H1 (cell line): Measurements from ENCODE around the gene SYT13. TPM values are rescaled to one million over a fixed set of nuclear protein-coding genes. Genes with fewer than 3 reads are reported as not detected.

Experiments
- CTCF ChIA-PET: fragments of 300-600 bp; sonication (Branson Sonifier 250); formaldehyde crosslinking; loops from one replicate; lab custom pipeline; 2021; ENCODE audit not compliant: partially characterized antibody; lab: Charles Lee
- POLR2A ChIA-PET: fragments of 300-600 bp; sonication (Branson Sonifier 250); formaldehyde crosslinking; loops from one replicate; lab custom pipeline; 2021; ENCODE audit warnings: inconsistent platforms; ENCODE audit not compliant: partially characterized antibody; lab: Charles Lee
- DNase-seq, 2 experiments: peaks; one replicate each; pipeline versions ENCODE4 v3.0.0 to v3.0.0-alpha.2; 2010 to 2022; ENCODE audit warnings: low spot score in 2 of 2, low read depth in 1 of 2, mixed read lengths in 1 of 2
- FAIRE-seq: peaks from 2 replicates; lab custom pipeline; 2011; peaks lifted over from hg19 to GRCh38; lab: Jason Lieb, UNC
- H2AFZ ChIP-seq: 2 replicates; pipeline ENCODE4 v1.8.1; 2012; ENCODE audit warnings: low read length, inconsistent platforms
- H2AK5ac ChIP-seq: 2 replicates; pipeline ENCODE4 v1.6.1; 2013; ENCODE audit warnings: low read depth, low read length
- H2BK120ac ChIP-seq: replicated peaks from 2 replicates; pipeline ENCODE3; 2013; ENCODE audit warnings: low read depth, low read length, inconsistent platforms
- H2BK12ac ChIP-seq: 2 replicates; pipeline ENCODE4 v1.6.1; 2013; ENCODE audit warnings: low read depth, low read length
- H2BK15ac ChIP-seq: 2 replicates; pipeline ENCODE4 v1.6.1; 2013; ENCODE audit warnings: low read length
- H2BK20ac ChIP-seq: 2 replicates; pipeline ENCODE4 v1.6.1; 2013; ENCODE audit warnings: low read length
- H2BK5ac ChIP-seq: 2 replicates; pipeline ENCODE4 v1.6.1; 2013; ENCODE audit warnings: low read depth, low read length
- H3K14ac ChIP-seq: 2 replicates; pipeline ENCODE4 v1.6.1; 2013; ENCODE audit warnings: inconsistent platforms; ENCODE audit not compliant: insufficient read length
- H3K18ac ChIP-seq: 2 replicates; pipeline ENCODE4 v1.6.1; 2013; ENCODE audit warnings: low read length; ENCODE audit errors: extremely low read depth
- H3K23ac ChIP-seq: 2 replicates; pipeline ENCODE4 v1.6.1; 2013; ENCODE audit warnings: inconsistent platforms; ENCODE audit not compliant: insufficient read length
- H3K23me2 ChIP-seq: 2 replicates; pipeline ENCODE4 v1.6.1; 2013; ENCODE audit warnings: low read depth, low read length
- H3K27ac ChIP-seq: 2 replicates; pipeline ENCODE4 v1.6.1; 2011; ENCODE audit warnings: low read depth, low read length, inconsistent platforms
- H3K27me3 ChIP-seq, 4 experiments: replicated peaks in 1 of 4; 1 replicate in 1 of 4; 2 replicates in 3 of 4; pipeline versions ENCODE4 v1.6.1 to v1.8.1; 2011 to 2013; ENCODE audit warnings: low read length in 3 of 4, mild to moderate bottlenecking in 3 of 4, inconsistent platforms in 2 of 4, mixed read lengths in 2 of 4, moderate library complexity in 1 of 4; ENCODE audit not compliant: control insufficient read depth in 3 of 4, insufficient read depth in 3 of 4; ENCODE audit errors: extremely low read depth in 1 of 4
- H3K36me3 ChIP-seq, 4 experiments: 2 replicates each; pipeline versions ENCODE4 v1.6.1 to v1.8.1; 2011 to 2013; ENCODE audit warnings: mild to moderate bottlenecking in 4 of 4, low read length in 3 of 4, moderate library complexity in 2 of 4, control low read depth in 1 of 4, inconsistent platforms in 1 of 4; ENCODE audit not compliant: insufficient read depth in 4 of 4, control insufficient read depth in 2 of 4
- H3K4ac ChIP-seq: replicated peaks from 2 replicates; pipeline ENCODE3; 2013; ENCODE audit warnings: low read length, low read depth, mixed read lengths, inconsistent platforms; ENCODE audit not compliant: insufficient read length
- H3K4me1 ChIP-seq, 4 experiments: replicated peaks in 1 of 4; 1 replicate in 1 of 4; 2 replicates in 3 of 4; pipeline versions ENCODE4 v1.6.1 to v1.8.1; 2011 to 2013; ENCODE audit warnings: low read length in 3 of 4, inconsistent platforms in 2 of 4, mixed read lengths in 1 of 4; ENCODE audit not compliant: insufficient read depth in 4 of 4, control insufficient read depth in 3 of 4
- H3K4me2 ChIP-seq, 2 experiments: 2 replicates each; pipeline versions ENCODE4 v1.6.1 to v1.8.1; 2011 to 2013; ENCODE audit warnings: low read depth in 2 of 2, low read length in 2 of 2, control low read depth in 1 of 2, inconsistent platforms in 1 of 2, mild to moderate bottlenecking in 1 of 2; ENCODE audit not compliant: insufficient read depth in 1 of 2
- H3K4me3 ChIP-seq, 4 experiments: fragments of 200-600, 300-600 bp in 1 of 4; sonication (generic), shearing (Covaris generic), sonication (Bioruptor Twin) in 1 of 4; 2 replicates each; pipeline versions ENCODE4 v1.5.1 to v1.8.1; 2011 to 2016; ENCODE audit warnings: low read length in 4 of 4, low read depth in 3 of 4, control low read depth in 2 of 4, inconsistent platforms in 2 of 4, mild to moderate bottlenecking in 2 of 4, mixed read lengths in 1 of 4, moderate library complexity in 1 of 4; ENCODE audit not compliant: insufficient read depth in 2 of 4; ENCODE audit errors: extremely low read depth in 1 of 4
- H3K56ac ChIP-seq: replicated peaks from 2 replicates; pipeline ENCODE3; 2013; ENCODE audit warnings: low read depth, mild to moderate bottlenecking, mixed read lengths, low read length, inconsistent platforms; ENCODE audit not compliant: insufficient read length
- H3K79me1 ChIP-seq: 2 replicates; pipeline ENCODE4 v1.6.1; 2013; ENCODE audit warnings: low read depth, low read length, control low read depth
- H3K79me2 ChIP-seq, 2 experiments: 2 replicates each; pipeline versions ENCODE4 v1.6.1 to v1.8.1; 2012 to 2013; ENCODE audit warnings: low read length in 2 of 2, mild to moderate bottlenecking in 2 of 2, inconsistent platforms in 1 of 2; ENCODE audit not compliant: insufficient read depth in 2 of 2, control insufficient read depth in 1 of 2
- H3K9ac ChIP-seq, 4 experiments: replicated peaks in 1 of 4; 1 replicate in 1 of 4; 2 replicates in 3 of 4; pipeline versions ENCODE4 v1.6.1 to v1.8.1; 2011 to 2013; ENCODE audit warnings: low read depth in 3 of 4, low read length in 3 of 4, control low read depth in 2 of 4, mild to moderate bottlenecking in 2 of 4, moderate library complexity in 2 of 4, inconsistent platforms in 1 of 4; ENCODE audit errors: extremely low read depth in 1 of 4
- H3K9me3 ChIP-seq, 2 experiments: 2 replicates each; pipeline versions ENCODE4 v1.6.1 to v1.8.1; 2012 to 2013; ENCODE audit warnings: mild to moderate bottlenecking in 2 of 2, moderate library complexity in 2 of 2, control low read depth in 1 of 2, inconsistent platforms in 1 of 2, low read depth in 1 of 2, low read length in 1 of 2, mixed read lengths in 1 of 2; ENCODE audit not compliant: insufficient read depth in 2 of 2
- H4K20me1 ChIP-seq, 2 experiments: replicated peaks in 1 of 2; 2 replicates each; pipeline versions ENCODE3 to v1.8.1; 2011 to 2013; ENCODE audit warnings: inconsistent platforms in 2 of 2, low read length in 2 of 2, mild to moderate bottlenecking in 1 of 2; ENCODE audit not compliant: insufficient read depth in 2 of 2, control insufficient read depth in 1 of 2
- H4K5ac ChIP-seq: 2 replicates; pipeline ENCODE4 v1.6.1; 2013; ENCODE audit warnings: low read length, low read depth, mixed read lengths, inconsistent platforms; ENCODE audit not compliant: insufficient read length
- H4K8ac ChIP-seq: 2 replicates; pipeline ENCODE4 v1.8.0; 2013; ENCODE audit warnings: mild to moderate bottlenecking, moderate library complexity, low read length, inconsistent platforms; ENCODE audit not compliant: insufficient read depth; ENCODE audit errors: extremely low read depth
- H4K91ac ChIP-seq: replicated peaks from 2 replicates; pipeline ENCODE3; 2013; ENCODE audit warnings: low read length, mixed read lengths, inconsistent platforms; ENCODE audit not compliant: insufficient read length
- CBX8 ChIP-seq: fragments of 300-800, 300-1000 bp; sonication (generic); IDR thresholded peaks from 2 replicates; pipeline ENCODE4 v1.7.1; 2016; ENCODE audit warnings: low read depth, low read length, borderline replicate concordance
- EGR1 ChIP-seq: IDR thresholded peaks from 2 replicates; pipeline ENCODE4 v1.6.1; 2011; ENCODE audit warnings: low read depth, low read length, borderline replicate concordance
- GTF2F1 ChIP-seq: IDR thresholded peaks from 2 replicates; pipeline ENCODE4 v1.6.1; 2012; ENCODE audit warnings: low read depth, low read length, improper control_type of control experiment, borderline replicate concordance
- KDM4A ChIP-seq: IDR thresholded peaks from one replicate; pipeline ENCODE4 v1.7.1; 2012; ENCODE audit warnings: low read depth, mild to moderate bottlenecking, moderate library complexity, low read length, inconsistent platforms; ENCODE audit not compliant: severe bottlenecking
- MAFK ChIP-seq: IDR thresholded peaks from 2 replicates; pipeline ENCODE4 v1.6.1; 2012; ENCODE audit warnings: low read depth, mild to moderate bottlenecking, improper control_type of control experiment, low read length
- TAF7 ChIP-seq: optimal IDR thresholded peaks from 2 replicates; pipeline ENCODE3; 2011; ENCODE audit warnings: low read depth, mild to moderate bottlenecking, inconsistent platforms, low read length, moderate library complexity, borderline replicate concordance
- WGBS, 2 experiments: shearing (Covaris generic) in 1 of 2; methylation state at CpG; one replicate each; pipeline versions ENCODE4 v1.1.6 to v1.1.7; 2013 to 2015; ENCODE audit warnings: low lambda C conversion rate in 2 of 2, mixed read lengths in 2 of 2, inconsistent platforms in 1 of 2, low coverage in 1 of 2, missing lambda C conversion rate in 1 of 2; ENCODE audit not compliant: insufficient replicate concordance in 2 of 2, insufficient coverage in 1 of 2, insufficient read length in 1 of 2; ENCODE audit errors: extremely low coverage in 1 of 2, missing lambda C conversion rate in 1 of 2; 5-methylcytosine and 5-hydroxymethylcytosine counted together
- polyA plus RNA-seq, 7 experiments: library from polyadenylated mRNA; depleted of rRNA in 3 of 7; stranded (reverse) in 5 of 7; unstranded in 2 of 7; fragments of >200 nt in 5 of 7; fragments of 200-250 nt in 2 of 7; gene quantifications; 1 replicate in 5 of 7; 2 replicates in 1 of 7; 4 replicates in 1 of 7; pipeline versions ENCODE4 v1.2.1 to v1.2.3, GENCODE V29; 2011 to 2013; ENCODE audit warnings: missing spikeins in 2 of 7, mixed read lengths in 2 of 7
- total RNA-seq: library from RNA; stranded (reverse); fragmentation: NEBNext Ultra II Directional; extraction: Animal tissue kit (Norgen Biotek cat#: 25700); gene quantifications from 2 replicates; pipeline ENCODE4 v1.2.1, GENCODE V29; 2021
- TF ChIP-seq, protein P1 (sequence below): IDR thresholded peaks from 2 replicates; pipeline ENCODE4 v1.6.1; 2011; ENCODE audit warnings: low read depth, mild to moderate bottlenecking, low read length; ENCODE audit not compliant: insufficient read depth

Gene SYT13
- total and polyA plus RNA-seq, 2 of the 8 experiments (the other 6 are each of a cell fraction or from before 2014, with no cell fraction given) = 4.8 to 13.2 TPM

DNA sequence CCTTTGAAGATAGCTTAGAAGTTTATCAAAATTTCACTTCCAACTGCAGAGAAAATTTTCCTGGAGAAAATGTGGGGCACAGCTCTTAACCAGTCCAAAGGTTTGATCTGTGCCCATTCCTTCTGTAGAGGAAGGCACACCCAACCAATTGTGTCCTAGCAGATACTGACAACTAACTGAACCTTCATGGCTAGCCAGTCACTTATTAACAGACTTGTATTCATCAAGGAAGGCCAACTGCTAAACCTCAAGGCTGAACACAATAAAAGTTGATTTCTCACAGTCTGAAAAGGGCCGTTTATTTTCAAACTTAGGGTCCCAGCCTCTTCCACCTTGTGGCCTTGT lies 19.5 kb downstream of the SYT13 start:
- no peaks in the 10 kb centered on the region for H3K9me3 ChIP-seq
- CTCF ChIA-PET = interaction anchor here (0.6 to 13.0 kb wide), 28 partner anchors 8 to 492 kb away, joined by 3 to 211 read pairs (median 4); partner anchors contain the start of gene SYT13
- H3K27ac ChIP-seq = no peak overlapping the region
- H3K23ac ChIP-seq = no peak overlapping the region
- no peaks in the 10 kb centered on the region for H3K79me2 ChIP-seq
- H3K9ac ChIP-seq = no peak overlapping the region
- H2AFZ ChIP-seq = no peak overlapping the region
- no peak overlapping the region for H2BK15ac ChIP-seq
- peaks cover 0 to 2% (median 0%) of the 10 kb centered on the region in 4 experiments; a peak in 1 of 7 replicates for H3K4me1 ChIP-seq
- no peak overlapping the region for H3K18ac ChIP-seq
- no peak overlapping the region for H2BK12ac ChIP-seq
- H2BK20ac ChIP-seq = no peak overlapping the region
- 100% methylated on average over 1 of the region's 1 CpG; no CpG with 5 or more reads in 1 of the 2 experiments for WGBS, 2 experiments
- H3K14ac ChIP-seq = no peak overlapping the region
- H3K27me3 ChIP-seq = peaks cover 0 to 7% (median under 1%) of the 10 kb centered on the region in 4 experiments; a peak in 3 of 7 replicates
- no peak for FAIRE-seq
- no peaks in the 10 kb centered on the region; the same call in 1 of the 2 replicates for H3K23me2 ChIP-seq
- no peak overlapping the region for H2BK120ac ChIP-seq
- H4K5ac ChIP-seq = no peak overlapping the region
- no peaks in the 10 kb centered on the region for H4K20me1 ChIP-seq
- DNase-seq = no peak
- no peak overlapping the region for H2AK5ac ChIP-seq
- no peak overlapping the region for H2BK5ac ChIP-seq
- H4K8ac ChIP-seq = no peak overlapping the region
- no peaks in the 10 kb centered on the region for H3K36me3 ChIP-seq
- H3K4me2 ChIP-seq = no peak overlapping the region
- H3K79me1 ChIP-seq = no peaks in the 10 kb centered on the region
- H3K4ac ChIP-seq = no peak overlapping the region
- H3K4me3 ChIP-seq = no peak overlapping the region
- H4K91ac ChIP-seq = no peak overlapping the region
- POLR2A ChIA-PET = no interaction called here
- TF ChIP-seq CBX8 (no peak), KDM4A (no peak), MAFK (no peak), GTF2F1 (no peak), TAF7 (no peak), EGR1 (no peak)
- TF ChIP-seq, protein P1, sequence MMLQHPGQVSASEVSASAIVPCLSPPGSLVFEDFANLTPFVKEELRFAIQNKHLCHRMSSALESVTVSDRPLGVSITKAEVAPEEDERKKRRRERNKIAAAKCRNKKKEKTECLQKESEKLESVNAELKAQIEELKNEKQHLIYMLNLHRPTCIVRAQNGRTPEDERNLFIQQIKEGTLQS = no peak
- H3K56ac ChIP-seq = no peak overlapping the region
